Stimulated activated CD4-positive, alpha-beta T cell treated with anti-CD3 and anti-CD28 coated beads, Interleukin-15, amount 100 ng/mL, for 24 hours (primary cell): ENCODE data around the gene BTN3A1.

Source experiments
- DNase-seq: peaks from one replicate; pipeline ENCODE4 v3.0.0-alpha.2; 2020

Gene BTN3A1

GRCh38 chr6:26380256-26380655 is 21.8 kb upstream of the BTN3A1 start:
- DNase-seq = no peak

- no peak for DNase-seq
These were observed 20.0 kb upstream of the BTN3A1 start for GRCh38 chr6:26382121-26382520.

- peak; percentile 30 for DNase-seq
These were observed 18.3 kb upstream of the BTN3A1 start for GRCh38 chr6:26383624-26384417.

- DNase-seq = no peak
These were observed 16.3 kb upstream of the BTN3A1 start for GRCh38 chr6:26385734-26386125.

DNA sequence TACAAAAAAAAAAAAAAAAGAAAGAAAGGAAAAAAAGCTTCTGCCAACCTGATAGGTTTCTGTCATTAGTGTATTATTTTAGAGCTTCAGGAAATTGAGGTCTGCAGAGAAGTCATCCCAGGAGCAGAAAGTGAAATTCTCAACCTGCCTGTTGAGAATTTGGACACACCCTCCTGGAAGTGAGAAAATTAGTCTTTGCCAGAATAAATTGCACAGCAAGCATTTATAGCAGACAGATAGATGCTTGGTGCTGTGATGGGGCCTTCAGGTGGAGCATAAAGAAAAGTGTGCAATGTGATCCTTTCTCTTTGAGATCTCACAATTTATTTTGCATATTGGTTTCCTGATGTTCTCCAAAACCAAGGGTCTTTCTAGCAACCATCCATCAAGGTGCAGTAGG is 14.5 kb upstream of the BTN3A1 start:
- no peak for DNase-seq

- DNase-seq = no peak
These were observed 14.1 kb upstream of the BTN3A1 start for GRCh38 chr6:26388014-26388413.

- DNase-seq = no peak
These were observed 13.6 kb upstream of the BTN3A1 start for GRCh38 chr6:26388441-26388840.

DNA sequence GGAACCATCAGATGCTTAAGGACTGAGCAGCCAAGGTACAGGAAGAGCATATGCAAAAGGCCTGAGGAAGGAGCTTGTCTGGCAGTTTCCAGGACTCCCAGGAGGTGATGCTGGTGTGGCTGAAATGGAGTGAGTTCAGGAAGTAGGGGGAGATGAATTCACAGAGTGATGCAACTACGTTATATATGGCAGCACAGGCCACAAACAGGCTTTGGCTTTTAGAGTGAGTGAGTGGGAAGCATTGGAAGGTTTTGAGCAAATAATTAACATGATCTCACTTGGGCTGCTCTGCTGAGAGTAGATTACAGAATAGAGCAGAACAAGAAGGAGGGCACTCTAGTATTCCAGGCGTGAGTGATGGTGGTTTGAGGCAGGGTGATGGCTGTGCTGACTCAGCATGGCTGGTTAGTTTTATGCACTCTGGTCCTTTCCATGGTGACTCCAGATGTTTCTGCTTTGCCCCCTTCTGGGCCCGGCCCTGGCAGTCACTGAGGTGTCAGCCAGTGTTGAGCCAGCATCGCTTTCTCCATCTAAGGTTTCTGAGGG is 12.7 kb upstream of the BTN3A1 start:
- DNase-seq = no peak

GRCh38 chr6:26390531-26390930 is 11.5 kb upstream of the BTN3A1 start:
- DNase-seq = no peak

- no peak for DNase-seq
These were observed 9.0 kb upstream of the BTN3A1 start for GRCh38 chr6:26392932-26393636.

GRCh38 chr6:26394289-26394688 is 7.8 kb upstream of the BTN3A1 start:
- no peak for DNase-seq

DNA sequence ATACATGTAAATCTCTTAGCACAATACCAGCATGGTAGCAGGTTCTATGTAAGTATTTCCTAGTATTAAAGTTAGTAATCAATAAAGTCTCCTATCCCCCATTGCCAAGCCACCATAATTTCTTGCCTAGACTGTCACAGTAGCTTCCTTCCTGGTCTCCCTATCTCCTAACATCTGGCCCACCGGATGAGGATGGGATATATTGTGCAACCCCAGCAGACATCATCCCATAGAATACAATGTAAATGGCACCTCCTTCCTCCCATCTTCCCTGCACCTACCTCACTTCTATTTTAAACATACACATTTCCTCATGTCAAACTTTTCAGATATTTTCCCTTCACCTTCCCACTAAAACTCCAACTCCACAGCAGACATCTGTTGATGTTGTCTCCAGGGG is 3.5 kb upstream of the BTN3A1 start:
- no peak for DNase-seq

DNA sequence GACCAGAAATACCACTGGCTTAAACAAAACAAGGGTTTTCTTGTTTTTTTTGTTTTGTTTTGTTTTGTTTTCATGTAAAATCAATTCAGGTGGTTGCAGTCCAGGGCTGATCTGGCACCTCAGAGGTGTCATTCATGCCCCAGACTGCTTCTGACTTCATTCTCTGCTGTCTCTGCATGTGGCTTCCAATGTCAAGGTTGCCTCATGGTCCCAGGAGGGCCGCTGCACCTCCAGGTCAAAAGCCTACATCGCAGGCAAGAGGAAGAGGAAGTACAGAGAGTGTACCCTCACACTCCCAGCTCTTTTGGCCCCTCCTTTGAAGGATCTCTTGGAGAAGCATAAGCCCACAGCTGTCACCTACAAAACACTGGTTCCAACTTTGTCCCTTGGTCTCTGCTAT is 1.4 kb upstream of the BTN3A1 start:
- no peak for DNase-seq

DNA sequence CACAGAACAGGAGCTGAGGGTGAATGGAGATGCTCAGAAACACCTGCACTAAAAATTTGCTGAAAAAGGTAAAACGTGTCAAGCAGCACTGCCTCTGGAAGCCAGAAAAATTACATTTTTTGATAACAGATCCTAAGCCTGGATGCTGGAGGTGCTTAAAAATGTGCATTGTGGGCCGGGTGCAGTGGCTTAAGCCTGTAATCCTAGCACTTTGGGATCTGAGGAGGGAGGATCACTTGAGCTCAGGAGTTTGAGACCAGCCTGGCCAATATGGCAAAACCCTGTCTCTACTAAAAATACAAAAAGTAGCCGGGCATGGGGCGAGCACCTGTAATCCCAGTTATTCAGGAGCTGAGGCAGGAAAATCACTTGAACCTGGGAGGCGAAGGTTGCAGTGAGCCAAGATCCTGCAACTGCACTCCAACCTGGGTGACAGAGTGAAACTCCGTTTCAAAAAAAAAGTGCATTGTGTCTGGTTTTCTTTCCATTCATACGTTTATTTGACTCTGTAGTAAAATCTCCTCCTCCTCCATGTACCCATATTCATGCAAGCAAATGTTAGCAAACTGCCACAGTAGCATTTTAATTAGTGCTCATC is 587 bp upstream of the BTN3A1 start:
- no peak for DNase-seq

DNA sequence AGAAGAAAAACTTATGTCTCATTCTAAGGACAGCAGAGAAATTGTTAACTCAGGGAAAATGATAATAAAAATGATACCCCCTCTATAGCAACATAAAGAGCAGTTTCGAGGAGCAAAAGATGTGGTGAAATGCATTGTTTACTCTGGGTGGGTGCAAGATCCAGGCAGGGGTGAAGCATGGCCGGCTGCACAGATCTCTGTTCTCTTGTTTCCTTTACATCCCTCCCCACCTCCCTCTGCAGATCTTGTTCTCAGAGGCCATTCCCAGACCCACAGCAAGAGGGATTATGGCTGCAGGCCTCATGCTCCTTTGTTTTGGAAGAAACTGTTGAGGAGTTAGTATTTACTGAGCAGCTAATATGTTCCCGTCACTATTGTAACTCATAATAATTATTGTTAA is 1.8 kb downstream of the BTN3A1 start:
- no peak for DNase-seq

- DNase-seq = no peak
These were observed 2.5 kb downstream of the BTN3A1 start for GRCh38 chr6:26404546-26404945.

GRCh38 chr6:26408828-26409730 is 7.0 kb downstream of the BTN3A1 start:
- no peak for DNase-seq

- no peak for DNase-seq
These were observed 9.7 kb downstream of the BTN3A1 start for GRCh38 chr6:26411751-26412150.

DNA sequence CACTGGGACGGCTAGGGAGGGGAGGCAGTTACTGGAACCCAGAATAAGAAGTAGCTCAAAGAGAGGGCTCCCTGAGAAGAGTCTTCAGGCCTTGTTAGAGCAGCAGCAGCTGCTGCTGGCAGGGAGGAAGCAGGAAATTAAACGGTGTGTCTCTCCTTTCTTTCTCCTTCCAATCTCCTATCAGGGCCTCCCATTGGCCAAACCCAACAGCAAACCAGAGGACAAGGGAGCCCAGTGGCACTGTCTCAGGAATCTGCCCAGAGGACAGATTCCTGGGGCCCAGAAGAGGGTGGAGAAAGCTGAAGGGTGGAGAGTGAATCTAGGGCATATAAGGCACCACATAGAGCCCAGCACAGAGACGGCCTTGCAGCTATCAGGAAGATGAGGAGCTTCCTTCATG is 10.2 kb downstream of the BTN3A1 start:
- DNase-seq = no peak

DNA sequence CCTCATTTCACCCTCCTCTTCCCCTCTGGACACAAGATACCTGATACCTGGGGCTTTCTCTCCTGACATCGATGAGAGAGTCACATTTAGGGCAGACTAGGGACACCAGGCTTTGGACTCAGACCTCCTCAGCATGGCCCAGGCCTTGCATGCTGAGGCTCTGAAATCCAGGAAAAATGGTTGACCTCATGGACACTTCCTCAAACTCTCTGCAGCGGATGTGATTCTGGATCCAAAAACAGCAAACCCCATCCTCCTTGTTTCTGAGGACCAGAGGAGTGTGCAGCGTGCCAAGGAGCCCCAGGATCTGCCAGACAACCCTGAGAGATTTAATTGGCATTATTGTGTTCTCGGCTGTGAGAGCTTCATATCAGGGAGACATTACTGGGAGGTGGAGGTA is 10.9 kb downstream of the BTN3A1 start:
- DNase-seq = no peak

DNA sequence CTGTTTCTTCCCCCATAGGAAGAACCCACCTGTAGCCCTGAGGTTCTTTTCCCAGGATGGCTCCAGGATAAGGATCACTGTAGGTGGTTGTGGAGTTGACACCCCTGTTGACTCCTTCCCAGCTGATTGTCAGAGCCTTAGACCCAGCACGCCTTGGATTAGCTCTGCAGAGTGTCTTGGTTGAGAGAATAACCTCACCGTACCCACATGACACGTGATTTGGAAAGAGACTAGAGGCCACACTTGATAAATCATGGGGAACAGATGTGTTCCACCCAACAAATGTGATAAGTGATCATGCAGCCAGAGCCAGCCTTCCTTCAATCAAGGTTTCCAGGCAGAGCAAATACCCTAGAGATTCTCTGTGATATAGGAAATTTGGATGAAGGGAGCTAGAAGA is 12.2 kb downstream of the BTN3A1 start:
- DNase-seq = no peak

DNA sequence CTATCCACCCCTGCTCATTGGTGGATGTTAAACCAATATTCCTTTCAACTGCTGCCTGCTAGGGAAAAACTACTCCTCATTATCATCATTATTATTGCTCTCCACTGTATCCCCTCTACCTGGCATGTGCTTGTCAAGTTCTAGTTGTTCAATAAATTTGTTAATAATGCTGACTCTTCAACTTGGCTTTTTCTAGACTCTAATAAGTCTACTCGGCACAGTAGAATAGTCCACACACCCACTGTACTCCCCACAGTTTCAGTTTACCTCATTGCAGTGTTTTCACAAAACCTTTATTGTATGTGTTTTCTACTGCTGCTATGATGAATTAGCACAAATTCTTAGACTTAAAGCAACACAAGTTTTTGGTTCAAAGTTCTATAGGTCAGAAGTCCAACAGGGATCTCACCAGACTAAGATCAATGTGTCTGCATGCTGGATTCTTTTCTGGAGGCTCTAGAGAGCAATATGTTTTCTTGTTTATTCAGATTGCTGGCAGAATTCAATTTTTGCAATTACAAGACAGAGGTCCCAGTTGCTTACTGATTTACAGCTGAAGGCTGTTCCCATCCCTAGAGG is 13.1 kb downstream of the BTN3A1 start:
- DNase-seq = no peak
